PC-9 (cell line): ENCODE measurements around the gene KATNB1. TPM values are rescaled to one million over a fixed set of nuclear protein-coding genes. Genes with fewer than 3 reads are reported as not detected.

ENCODE experiments used
- BruUV-seq: library from RNA; stranded (reverse); fragments of 400-500 nt; replicated peaks from 2 replicates; lab custom pipeline; 2021; lab: Mats Ljungman, UMichigan
- CTCF ChIA-PET: fragments of 300-600 bp; sonication (Branson Sonifier 250); formaldehyde crosslinking; loops from one replicate; lab custom pipeline; 2022; ENCODE audit warnings: antibody characterized with exemption; lab: Charles Lee
- POLR2A ChIA-PET: fragments of 300-600 bp; sonication (Branson Sonifier 250); formaldehyde crosslinking; loops from one replicate; lab custom pipeline; 2022; ENCODE audit warnings: antibody characterized with exemption; ENCODE audit not compliant: unreplicated experiment; lab: Charles Lee
- DNase-seq, 2 experiments: peaks; one replicate each; pipeline versions ENCODE4 v3.0.0 to v3.0.0-alpha.2; 2015 to 2022; ENCODE audit warnings: mixed read lengths in 1 of 2
- H2AFZ ChIP-seq: fragments of 200-600 bp; sonication (generic); 2 replicates; pipeline ENCODE4 v1.8.1; 2017; ENCODE audit warnings: antibody characterized with exemption
- H3F3A ChIP-seq: fragments of 200-600 bp; sonication (generic); 2 replicates; pipeline ENCODE4 v1.8.1; 2017; ENCODE audit warnings: antibody characterized with exemption, mild to moderate bottlenecking, low read depth; ENCODE audit not compliant: insufficient read depth
- H3K27ac ChIP-seq: fragments of 200-600 bp; sonication (generic); 2 replicates; pipeline ENCODE4 v1.6.1; 2016; ENCODE audit warnings: mixed run types
- H3K27me3 ChIP-seq: fragments of 200-600 bp; sonication (generic); 2 replicates; pipeline ENCODE4 v1.6.1; 2016; ENCODE audit warnings: low read depth, mixed run types; ENCODE audit not compliant: insufficient read depth
- H3K36me3 ChIP-seq: fragments of 200-600 bp; sonication (generic); 2 replicates; pipeline ENCODE4 v1.6.1; 2016; ENCODE audit warnings: low read depth, mixed run types
- H3K4me1 ChIP-seq: fragments of 200-600 bp; sonication (generic); replicated peaks from 2 replicates; pipeline ENCODE4 v1.6.1; 2016; ENCODE audit warnings: mixed run types; ENCODE audit not compliant: insufficient read depth
- H3K4me2 ChIP-seq: fragments of 200-600 bp; sonication (generic); 2 replicates; pipeline ENCODE4 v1.6.1; 2017; ENCODE audit warnings: mixed run types
- H3K4me3 ChIP-seq: fragments of 200-600 bp; sonication (generic); 2 replicates; pipeline ENCODE4 v1.6.1; 2016; ENCODE audit warnings: mixed run types
- H3K79me2 ChIP-seq: fragments of 200-600 bp; sonication (generic); 2 replicates; pipeline ENCODE4 v1.6.1; 2017; ENCODE audit warnings: low read depth, mixed run types
- H3K9me2 ChIP-seq: fragments of 200-600 bp; sonication (generic); 2 replicates; pipeline ENCODE4 v1.8.1; 2017; ENCODE audit warnings: mild to moderate bottlenecking; ENCODE audit not compliant: insufficient read depth
- H3K9me3 ChIP-seq: fragments of 200-600 bp; sonication (generic); 2 replicates; pipeline ENCODE4 v1.8.1; 2016; ENCODE audit warnings: low read depth; ENCODE audit not compliant: insufficient read depth
- H4K20me1 ChIP-seq: fragments of 200-600 bp; sonication (generic); 2 replicates; pipeline ENCODE4 v1.8.1; 2017; ENCODE audit not compliant: insufficient read depth
- CTCF ChIP-seq: fragments of 200-600 bp; sonication (generic); conservative IDR thresholded peaks from 2 replicates; pipeline ENCODE4 v1.6.1; 2017; ENCODE audit warnings: mixed run types, antibody characterized with exemption, mild to moderate bottlenecking, moderate library complexity
- EZH2 ChIP-seq: fragments of 200-600 bp; sonication (generic); IDR thresholded peaks from 2 replicates; pipeline ENCODE4 v1.8.0; 2017; ENCODE audit warnings: antibody characterized with exemption, low read depth
- intact Hi-C: fragments of 100-400 bp; cut with micrococcal nuclease; formaldehyde crosslinking; loops from one replicate; pipeline ENCODE4 v1.10.0; 2022; ENCODE audit not compliant: unreplicated experiment
- total RNA-seq: library from RNA; stranded (reverse); gene quantifications from 2 replicates; pipeline ENCODE4 v1.2.3, GENCODE V29; 2021

The KATNB1 gene
- total RNA-seq, 1 experiment from 2014 or later, result 27.7 TPM

- Histone ChIP-seq H4K20me1 (no peaks in the 10 kb centered on the region), H3K27ac (no peak overlapping the region), H3F3A (peaks cover 3% of the 10 kb centered on the region; the same call in 1 of the 2 replicates), H3K9me3 (no peaks in the 10 kb centered on the region), H3K9me2 (no peaks in the 10 kb centered on the region), H3K79me2 (peaks cover 6% of the 10 kb centered on the region; the same call in 1 of the 2 replicates), H2AFZ (no peak overlapping the region), H3K27me3 (no peaks in the 10 kb centered on the region), H3K4me2 (no peak overlapping the region), H3K4me3 (no peak overlapping the region), H3K36me3 (no peaks in the 10 kb centered on the region), H3K4me1 (peaks cover 7% of the 10 kb centered on the region; the same call in 1 of the 2 replicates)
- POLR2A ChIA-PET, result no interaction called here
- no TSS peak for BruUV-seq
- intact Hi-C loops, result no loop called here
- DNase-seq, result no peak
- CTCF ChIA-PET, result interaction anchor here (0.6 kb wide), 1 partner anchor 872 kb away, joined by 5 read pairs; no protein-coding TSS in a partner anchor
- TF ChIP-seq CTCF, result no peak
- no peak for TF ChIP-seq EZH2
These were observed 4.5 kb upstream of the KATNB1 start for GRCh38 chr16:57730771-57731730.

GRCh38 chr16:57732037-57732436, 3.5 kb upstream of the KATNB1 start:
- no peak overlapping the region for H3K4me2 ChIP-seq
- H3K36me3 ChIP-seq, result no peaks in the 10 kb centered on the region
- H3K27ac ChIP-seq, result no peak overlapping the region
- CTCF ChIA-PET, result no interaction called here
- H3K27me3 ChIP-seq, result no peaks in the 10 kb centered on the region
- intact Hi-C loops, result no loop called here
- no peak for DNase-seq
- peaks cover 13% of the 10 kb centered on the region for H3K4me1 ChIP-seq
- H3K79me2 ChIP-seq, result peaks cover 6% of the 10 kb centered on the region; the same call in 1 of the 2 replicates
- no peaks in the 10 kb centered on the region for H3K9me2 ChIP-seq
- no peak overlapping the region for H2AFZ ChIP-seq
- H3F3A ChIP-seq, result peaks cover 13% of the 10 kb centered on the region; the same call in 1 of the 2 replicates
- H3K9me3 ChIP-seq, result no peaks in the 10 kb centered on the region
- POLR2A ChIA-PET, result no interaction called here
- no peak overlapping the region for H3K4me3 ChIP-seq
- no peak for TF ChIP-seq EZH2
- TF ChIP-seq CTCF, result no peak
- BruUV-seq, result no TSS peak
- H4K20me1 ChIP-seq, result no peaks in the 10 kb centered on the region

- H3K4me1 ChIP-seq, result peaks cover 18% of the 10 kb centered on the region
- H2AFZ ChIP-seq, result no peak overlapping the region
- BruUV-seq, result no TSS peak
- no peak overlapping the region for H3K27ac ChIP-seq
- TF ChIP-seq CTCF, result no peak
- no peak for TF ChIP-seq EZH2
- ChIA-PET POLR2A (no interaction called here), CTCF (no interaction called here)
- no peaks in the 10 kb centered on the region for H3K27me3 ChIP-seq
- H3K4me3 ChIP-seq, result no peak overlapping the region
- H3K36me3 ChIP-seq, result no peaks in the 10 kb centered on the region; the same call in 1 of the 2 replicates
- H3K79me2 ChIP-seq, result peaks cover 6% of the 10 kb centered on the region; the same call in 1 of the 2 replicates
- intact Hi-C loops, result no loop called here
- DNase-seq, result no peak
- H3K4me2 ChIP-seq, result no peak overlapping the region
- H3K9me2 ChIP-seq, result no peaks in the 10 kb centered on the region
- no peaks in the 10 kb centered on the region for H3K9me3 ChIP-seq
- H4K20me1 ChIP-seq, result no peaks in the 10 kb centered on the region
- H3F3A ChIP-seq, result peaks cover 20% of the 10 kb centered on the region; the same call in 1 of the 2 replicates
These were observed 2.9 kb upstream of the KATNB1 start for GRCh38 chr16:57732714-57733113.
